HEK293 (cell line): ENCODE results near the gene ZNF70.

Experiments used
- KLF1 ChIP-seq: fragments of 450-650 bp; formaldehyde crosslinking; IDR thresholded peaks from 2 replicates; pipeline ENCODE4 v1.5.1; 2016; ENCODE audit warnings: missing biosample characterization, missing genetic modification characterization
- SALL2 ChIP-seq: fragments of 450-650 bp; formaldehyde crosslinking; IDR thresholded peaks from 2 replicates; pipeline ENCODE4 v1.5.0; 2017; ENCODE audit warnings: missing biosample characterization, mild to moderate bottlenecking, missing genetic modification characterization, borderline replicate concordance
- WT1 ChIP-seq: fragments of 450-650 bp; formaldehyde crosslinking; IDR thresholded peaks from 2 replicates; pipeline ENCODE4 v1.5.1; 2016; ENCODE audit warnings: missing biosample characterization, missing genetic modification characterization
- YY1 ChIP-seq: fragments of 450-650 bp; formaldehyde crosslinking; IDR thresholded peaks from 2 replicates; pipeline ENCODE4 v1.5.1; 2018; ENCODE audit warnings: missing biosample characterization, missing genetic modification characterization
- ZBTB17 ChIP-seq: fragments of 450-650 bp; formaldehyde crosslinking; IDR thresholded peaks from 2 replicates; pipeline ENCODE4 v1.5.1; 2016; ENCODE audit warnings: missing biosample characterization, missing genetic modification characterization
- ZBTB20 ChIP-seq: fragments of 450-650 bp; formaldehyde crosslinking; IDR thresholded peaks from 2 replicates; pipeline ENCODE4 v1.5.1; 2016; ENCODE audit warnings: missing biosample characterization, missing genetic modification characterization
- ZBTB21 ChIP-seq: fragments of 450-650 bp; formaldehyde crosslinking; IDR thresholded peaks from 2 replicates; pipeline ENCODE4 v1.5.1; 2017; ENCODE audit warnings: missing biosample characterization, missing genetic modification characterization
- ZNF121 ChIP-seq: fragments of 450-650 bp; formaldehyde crosslinking; IDR thresholded peaks from 2 replicates; pipeline ENCODE4 v1.5.1; 2016; ENCODE audit warnings: missing biosample characterization, missing genetic modification characterization
- ZNF169 ChIP-seq: fragments of 450-650 bp; formaldehyde crosslinking; IDR thresholded peaks from 2 replicates; pipeline ENCODE4 v1.5.1; 2016; ENCODE audit warnings: missing biosample characterization, missing genetic modification characterization
- ZNF23 ChIP-seq: fragments of 450-650 bp; formaldehyde crosslinking; IDR thresholded peaks from 2 replicates; pipeline ENCODE4 v1.5.1; 2016; ENCODE audit warnings: missing biosample characterization, missing genetic modification characterization, borderline replicate concordance
- ZNF24 ChIP-seq: fragments of 450-650 bp; formaldehyde crosslinking; IDR thresholded peaks from 2 replicates; pipeline ENCODE4 v1.5.1; 2016; ENCODE audit warnings: missing biosample characterization, missing genetic modification characterization
- ZNF37A ChIP-seq: fragments of 450-650 bp; IDR thresholded peaks from 2 replicates; pipeline ENCODE4 v1.5.1; 2018; ENCODE audit warnings: missing biosample characterization, missing genetic modification characterization
- ZNF394 ChIP-seq: fragments of 450-650 bp; formaldehyde crosslinking; IDR thresholded peaks from 2 replicates; pipeline ENCODE4 v1.5.1; 2016; ENCODE audit warnings: missing biosample characterization, missing genetic modification characterization, mild to moderate bottlenecking, moderate library complexity, borderline replicate concordance
- ZNF416 ChIP-seq: fragments of 450-650 bp; formaldehyde crosslinking; IDR thresholded peaks from 2 replicates; pipeline ENCODE4 v1.5.1; 2016; ENCODE audit warnings: missing biosample characterization, missing genetic modification characterization
- ZNF433 ChIP-seq: fragments of 450-650 bp; formaldehyde crosslinking; IDR thresholded peaks from 2 replicates; pipeline ENCODE4 v1.5.1; 2016; ENCODE audit warnings: missing biosample characterization, missing genetic modification characterization, low read depth
- ZNF501 ChIP-seq: fragments of 450-650 bp; formaldehyde crosslinking; IDR thresholded peaks from 2 replicates; pipeline ENCODE4 v1.5.1; 2016; ENCODE audit warnings: missing biosample characterization, missing genetic modification characterization
- ZNF530 ChIP-seq: fragments of 450-650 bp; formaldehyde crosslinking; IDR thresholded peaks from 2 replicates; pipeline ENCODE4 v1.5.1; 2016; ENCODE audit warnings: low read depth, missing biosample characterization, missing genetic modification characterization
- ZNF544 ChIP-seq: fragments of 450-650 bp; formaldehyde crosslinking; IDR thresholded peaks from 2 replicates; pipeline ENCODE4 v1.5.0; 2017; ENCODE audit warnings: missing biosample characterization, missing genetic modification characterization
- ZNF549 ChIP-seq: fragments of 450-650 bp; IDR thresholded peaks from 2 replicates; pipeline ENCODE4 v1.5.1; 2018; ENCODE audit warnings: missing biosample characterization, missing genetic modification characterization, mild to moderate bottlenecking, inconsistent platforms, moderate library complexity
- ZNF585B ChIP-seq: fragments of 450-650 bp; formaldehyde crosslinking; IDR thresholded peaks from 2 replicates; pipeline ENCODE4 v1.5.1; 2016; ENCODE audit warnings: missing biosample characterization, missing genetic modification characterization
- ZNF596 ChIP-seq: fragments of 450-650 bp; IDR thresholded peaks from 2 replicates; pipeline ENCODE4 v1.5.0; 2018; ENCODE audit warnings: missing biosample characterization, mild to moderate bottlenecking, missing genetic modification characterization, moderate library complexity
- ZNF600 ChIP-seq: fragments of 450-650 bp; formaldehyde crosslinking; IDR thresholded peaks from 2 replicates; pipeline ENCODE4 v1.5.1; 2016; ENCODE audit warnings: missing biosample characterization, missing genetic modification characterization
- ZNF660 ChIP-seq: fragments of 450-650 bp; IDR thresholded peaks from 2 replicates; pipeline ENCODE4 v1.5.1; 2018; ENCODE audit warnings: missing biosample characterization, mild to moderate bottlenecking, missing genetic modification characterization
- ZNF664 ChIP-seq: fragments of 450-650 bp; formaldehyde crosslinking; IDR thresholded peaks from 2 replicates; pipeline ENCODE4 v1.5.1; 2016; ENCODE audit warnings: missing biosample characterization, missing genetic modification characterization
- ZNF670 ChIP-seq: fragments of 450-650 bp; formaldehyde crosslinking; IDR thresholded peaks from 2 replicates; pipeline ENCODE4 v1.5.1; 2016; ENCODE audit warnings: missing biosample characterization, missing genetic modification characterization, low read depth
- ZNF677 ChIP-seq: fragments of 450-650 bp; IDR thresholded peaks from 2 replicates; pipeline ENCODE4 v1.5.0; 2018; ENCODE audit warnings: missing biosample characterization, mild to moderate bottlenecking, missing genetic modification characterization, moderate library complexity
- ZNF792 ChIP-seq: fragments of 450-650 bp; formaldehyde crosslinking; IDR thresholded peaks from 2 replicates; pipeline ENCODE4 v1.5.1; 2016; ENCODE audit warnings: missing biosample characterization, missing genetic modification characterization
- TF ChIP-seq, protein P1 (sequence below): fragments of 450-650 bp; formaldehyde crosslinking; IDR thresholded peaks from 2 replicates; pipeline ENCODE4 v1.5.1; 2016; ENCODE audit warnings: missing biosample characterization, missing genetic modification characterization
- TF ChIP-seq, protein P2 (sequence below): fragments of 450-650 bp; formaldehyde crosslinking; IDR thresholded peaks from 2 replicates; pipeline ENCODE4 v1.5.0; 2017; ENCODE audit warnings: missing biosample characterization, missing genetic modification characterization, borderline replicate concordance
- TF ChIP-seq, protein P3 (sequence below): fragments of 450-650 bp; formaldehyde crosslinking; IDR thresholded peaks from 2 replicates; pipeline ENCODE4 v1.5.1; 2016; ENCODE audit warnings: missing biosample characterization, missing genetic modification characterization
- TF ChIP-seq, protein P4 (sequence below): fragments of 450-650 bp; formaldehyde crosslinking; IDR thresholded peaks from 2 replicates; pipeline ENCODE4 v1.5.1; 2016; ENCODE audit warnings: missing biosample characterization, missing genetic modification characterization
- TF ChIP-seq, protein P5 (sequence below): fragments of 450-650 bp; formaldehyde crosslinking; IDR thresholded peaks from 2 replicates; pipeline ENCODE4 v1.5.1; 2016; ENCODE audit warnings: missing biosample characterization, missing genetic modification characterization

ZNF70 gene

DNA sequence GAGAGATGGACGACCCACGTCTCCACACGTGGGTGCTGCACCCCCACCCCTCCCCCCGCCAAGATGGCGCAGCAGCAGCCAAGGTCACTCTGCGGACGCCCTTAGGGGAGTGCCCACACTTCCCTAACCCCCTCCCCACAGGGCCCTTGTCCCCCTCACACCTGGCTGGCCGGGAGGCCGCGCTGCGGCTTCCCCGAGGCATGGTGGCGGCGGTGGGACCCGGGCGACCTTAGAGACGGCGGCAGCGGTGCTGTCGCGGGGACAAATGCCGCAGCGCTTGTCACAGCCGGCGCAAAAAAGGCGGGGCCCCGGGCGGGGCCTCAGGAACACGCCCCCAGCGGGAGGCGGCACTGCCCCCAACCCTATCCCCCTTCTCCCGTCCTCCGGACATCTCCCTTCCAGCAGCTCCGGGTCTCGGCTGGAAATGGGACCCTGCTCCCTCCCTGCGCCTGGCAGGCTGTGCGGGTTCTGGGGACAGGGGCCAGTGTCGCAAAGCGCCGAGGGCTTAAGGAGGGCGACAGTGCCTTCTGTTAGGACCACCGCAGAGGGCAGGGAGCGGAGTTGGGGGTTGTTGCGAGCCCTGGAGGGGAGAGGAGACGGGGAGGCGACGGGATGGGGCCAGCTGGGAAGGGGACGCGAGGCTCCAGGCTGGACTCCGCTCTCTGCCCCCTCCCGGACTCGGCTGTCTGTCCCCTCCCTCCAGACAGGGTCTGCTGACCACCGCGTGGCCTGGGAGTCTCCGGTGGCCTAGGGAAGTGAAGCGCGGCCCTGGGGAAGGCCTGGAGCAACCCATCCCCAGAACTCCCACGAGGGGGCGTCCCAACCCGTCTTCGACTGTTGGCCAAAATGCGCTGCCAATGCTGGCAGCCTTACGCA lies 17.0 kb upstream of the ZNF70 start, which contains the start of gene CHCHD10 (continued):
- TF ChIP-seq, protein P1, sequence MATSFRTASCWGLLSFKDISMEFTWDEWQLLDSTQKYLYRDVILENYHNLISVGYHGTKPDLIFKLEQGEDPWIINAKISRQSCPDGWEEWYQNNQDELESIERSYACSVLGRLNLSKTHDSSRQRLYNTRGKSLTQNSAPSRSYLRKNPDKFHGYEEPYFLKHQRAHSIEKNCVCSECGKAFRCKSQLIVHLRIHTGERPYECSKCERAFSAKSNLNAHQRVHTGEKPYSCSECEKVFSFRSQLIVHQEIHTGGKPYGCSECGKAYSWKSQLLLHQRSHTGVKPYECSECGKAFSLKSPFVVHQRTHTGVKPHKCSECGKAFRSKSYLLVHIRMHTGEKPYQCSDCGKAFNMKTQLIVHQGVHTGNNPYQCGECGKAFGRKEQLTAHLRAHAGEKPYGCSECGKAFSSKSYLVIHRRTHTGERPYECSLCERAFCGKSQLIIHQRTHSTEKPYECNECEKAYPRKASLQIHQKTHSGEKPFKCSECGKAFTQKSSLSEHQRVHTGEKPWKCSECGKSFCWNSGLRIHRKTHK (tag by site-specific recombination) = no peak
- TF ChIP-seq SALL2 (no peak), ZNF792 (tag by site-specific recombination) (0 out of 2 replicates have a peak, but pooled peaks have one; percentile 17), YY1 (peak; percentile 95), ZBTB20 (tag by site-specific recombination) (peak; percentile 57), ZNF24 (tag by site-specific recombination) (0 out of 2 replicates have a peak, but pooled peaks have one; percentile 11), ZNF37A (tag by site-specific recombination) (no peak), ZBTB17 (tag by site-specific recombination) (peak; percentile 70), ZNF544 (tag by site-specific recombination) (no peak), ZNF664 (tag by site-specific recombination) (no peak), ZNF677 (no peak), ZNF23 (tag by site-specific recombination) (no peak), ZBTB21 (tag by site-specific recombination) (no peak), ZNF394 (tag by site-specific recombination) (no peak), ZNF596 (tag by site-specific recombination) (no peak), ZNF670 (no peak), ZNF433 (tag by site-specific recombination) (no peak), ZNF585B (tag by site-specific recombination) (peak; percentile 19; the same call in 1 of the 2 replicates), ZNF169 (no peak), ZNF549 (tag by site-specific recombination) (no peak), ZNF121 (no peak), KLF1 (tag by site-specific recombination) (peak; percentile 81), ZNF501 (tag by site-specific recombination) (peak; percentile 62), WT1 (tag by site-specific recombination) (peak; percentile 57), ZNF660 (no peak), ZNF600 (tag by site-specific recombination) (no peak), ZNF530 (tag by site-specific recombination) (no peak), ZNF416 (tag by site-specific recombination) (no peak)
- TF ChIP-seq, protein P2, sequence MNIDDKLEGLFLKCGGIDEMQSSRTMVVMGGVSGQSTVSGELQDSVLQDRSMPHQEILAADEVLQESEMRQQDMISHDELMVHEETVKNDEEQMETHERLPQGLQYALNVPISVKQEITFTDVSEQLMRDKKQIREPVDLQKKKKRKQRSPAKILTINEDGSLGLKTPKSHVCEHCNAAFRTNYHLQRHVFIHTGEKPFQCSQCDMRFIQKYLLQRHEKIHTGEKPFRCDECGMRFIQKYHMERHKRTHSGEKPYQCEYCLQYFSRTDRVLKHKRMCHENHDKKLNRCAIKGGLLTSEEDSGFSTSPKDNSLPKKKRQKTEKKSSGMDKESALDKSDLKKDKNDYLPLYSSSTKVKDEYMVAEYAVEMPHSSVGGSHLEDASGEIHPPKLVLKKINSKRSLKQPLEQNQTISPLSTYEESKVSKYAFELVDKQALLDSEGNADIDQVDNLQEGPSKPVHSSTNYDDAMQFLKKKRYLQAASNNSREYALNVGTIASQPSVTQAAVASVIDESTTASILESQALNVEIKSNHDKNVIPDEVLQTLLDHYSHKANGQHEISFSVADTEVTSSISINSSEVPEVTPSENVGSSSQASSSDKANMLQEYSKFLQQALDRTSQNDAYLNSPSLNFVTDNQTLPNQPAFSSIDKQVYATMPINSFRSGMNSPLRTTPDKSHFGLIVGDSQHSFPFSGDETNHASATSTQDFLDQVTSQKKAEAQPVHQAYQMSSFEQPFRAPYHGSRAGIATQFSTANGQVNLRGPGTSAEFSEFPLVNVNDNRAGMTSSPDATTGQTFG = no peak
- TF ChIP-seq, protein P3, sequence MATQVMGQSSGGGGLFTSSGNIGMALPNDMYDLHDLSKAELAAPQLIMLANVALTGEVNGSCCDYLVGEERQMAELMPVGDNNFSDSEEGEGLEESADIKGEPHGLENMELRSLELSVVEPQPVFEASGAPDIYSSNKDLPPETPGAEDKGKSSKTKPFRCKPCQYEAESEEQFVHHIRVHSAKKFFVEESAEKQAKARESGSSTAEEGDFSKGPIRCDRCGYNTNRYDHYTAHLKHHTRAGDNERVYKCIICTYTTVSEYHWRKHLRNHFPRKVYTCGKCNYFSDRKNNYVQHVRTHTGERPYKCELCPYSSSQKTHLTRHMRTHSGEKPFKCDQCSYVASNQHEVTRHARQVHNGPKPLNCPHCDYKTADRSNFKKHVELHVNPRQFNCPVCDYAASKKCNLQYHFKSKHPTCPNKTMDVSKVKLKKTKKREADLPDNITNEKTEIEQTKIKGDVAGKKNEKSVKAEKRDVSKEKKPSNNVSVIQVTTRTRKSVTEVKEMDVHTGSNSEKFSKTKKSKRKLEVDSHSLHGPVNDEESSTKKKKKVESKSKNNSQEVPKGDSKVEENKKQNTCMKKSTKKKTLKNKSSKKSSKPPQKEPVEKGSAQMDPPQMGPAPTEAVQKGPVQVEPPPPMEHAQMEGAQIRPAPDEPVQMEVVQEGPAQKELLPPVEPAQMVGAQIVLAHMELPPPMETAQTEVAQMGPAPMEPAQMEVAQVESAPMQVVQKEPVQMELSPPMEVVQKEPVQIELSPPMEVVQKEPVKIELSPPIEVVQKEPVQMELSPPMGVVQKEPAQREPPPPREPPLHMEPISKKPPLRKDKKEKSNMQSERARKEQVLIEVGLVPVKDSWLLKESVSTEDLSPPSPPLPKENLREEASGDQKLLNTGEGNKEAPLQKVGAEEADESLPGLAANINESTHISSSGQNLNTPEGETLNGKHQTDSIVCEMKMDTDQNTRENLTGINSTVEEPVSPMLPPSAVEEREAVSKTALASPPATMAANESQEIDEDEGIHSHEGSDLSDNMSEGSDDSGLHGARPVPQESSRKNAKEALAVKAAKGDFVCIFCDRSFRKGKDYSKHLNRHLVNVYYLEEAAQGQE (tag by site-specific recombination) = no peak
- TF ChIP-seq, protein P4, sequence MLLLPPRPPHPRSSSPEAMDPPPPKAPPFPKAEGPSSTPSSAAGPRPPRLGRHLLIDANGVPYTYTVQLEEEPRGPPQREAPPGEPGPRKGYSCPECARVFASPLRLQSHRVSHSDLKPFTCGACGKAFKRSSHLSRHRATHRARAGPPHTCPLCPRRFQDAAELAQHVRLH (tag by site-specific recombination) = no peak
- TF ChIP-seq, protein P5, sequence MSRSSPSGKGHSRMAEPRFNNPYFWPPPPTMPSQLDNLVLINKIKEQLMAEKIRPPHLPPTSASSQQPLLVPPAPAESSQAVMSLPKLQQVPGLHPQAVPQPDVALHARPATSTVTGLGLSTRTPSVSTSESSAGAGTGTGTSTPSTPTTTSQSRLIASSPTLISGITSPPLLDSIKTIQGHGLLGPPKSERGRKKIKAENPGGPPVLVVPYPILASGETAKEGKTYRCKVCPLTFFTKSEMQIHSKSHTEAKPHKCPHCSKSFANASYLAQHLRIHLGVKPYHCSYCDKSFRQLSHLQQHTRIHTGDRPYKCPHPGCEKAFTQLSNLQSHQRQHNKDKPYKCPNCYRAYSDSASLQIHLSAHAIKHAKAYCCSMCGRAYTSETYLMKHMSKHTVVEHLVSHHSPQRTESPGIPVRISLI = no peak
